Lower leg skin (tissue), 4 donors: ENCODE results near the gene EIF1AX. TPM values are rescaled to one million over a fixed set of nuclear protein-coding genes. Genes with fewer than 3 reads are reported as not detected.
"Not testable (repeated sequence)": the region's sequence is repeated elsewhere in the genome, so short reads cannot be mapped to it uniquely, and the experiment has no call there.

Experiments used
- DNase-seq, 2 donors: peaks; one replicate each; pipeline ENCODE4 v3.0.0-alpha.2; 2019; ENCODE audit warnings: low spot score in 2 of 2
- H3K4me3 ChIP-seq: fragments of 200-600 bp; sonication (generic); 2 replicates; pipeline ENCODE4 v1.5.1; 2017; ENCODE audit warnings: mild to moderate bottlenecking, low read depth; ENCODE audit not compliant: poor library complexity, severe bottlenecking
- CTCF ChIP-seq, 3 donors: fragments of 450-650 bp; IDR thresholded peaks; one replicate each; pipeline ENCODE4 v1.5.1; 2016; ENCODE audit warnings: antibody characterized with exemption in 3 of 3, mild to moderate bottlenecking in 3 of 3, moderate library complexity in 2 of 3
- POLR2A ChIP-seq, 2 donors: fragments of 450-650 bp; IDR thresholded peaks; one replicate each; pipeline ENCODE4 v1.6.1; 2016 to 2017; ENCODE audit warnings: antibody characterized with exemption in 2 of 2, mild to moderate bottlenecking in 1 of 2, moderate library complexity in 1 of 2
- WGBS, 2 donors: methylation state at CpG; one replicate each; pipeline ENCODE4 v1.1.5; 2018; 5-methylcytosine and 5-hydroxymethylcytosine counted together
- intact Hi-C: fragments of 100-400 bp; cut with DNase I; formaldehyde crosslinking; loops from one replicate; pipeline ENCODE4 v1.15.0; 2023; ENCODE audit warnings: low total_unique reads
- total RNA-seq, 4 donors: library from RNA; depleted of rRNA; stranded (reverse); fragments of >200 nt; gene quantifications; one replicate each; pipeline ENCODE4 v1.1.0, GENCODE V29; 2016

Gene EIF1AX
- total RNA-seq, 4 donors from 2014 or later = 40.3 to 50.9 (median 46.8) TPM

- TF ChIP-seq CTCF (IDR thresholded peaks at IDR 0.05) (no peak), POLR2A (IDR thresholded peaks at IDR 0.05) (no peak)
- no peak for DNase-seq
- intact Hi-C loops = no loop called here
- H3K4me3 ChIP-seq = no peak overlapping the region
- WGBS, 2 donors = 86 to 96% methylated on average over 3 of the region's 3 CpGs
These were observed 30.2 kb upstream of the EIF1AX start for GRCh38 chrX:20171887-20172286.

GRCh38 chrX:20162516-20162915 is 20.9 kb upstream of the EIF1AX start:
- DNase-seq, H3K4me3 ChIP-seq, intact Hi-C loops: not testable (repeated sequence)

- no peak for DNase-seq
- H3K4me3 ChIP-seq = no peak overlapping the region
- no peak for TF ChIP-seq POLR2A (IDR thresholded peaks at IDR 0.05)
- TF ChIP-seq CTCF (IDR thresholded peaks at IDR 0.05) = no peak
- 72 to 82% methylated on average over 4 of the region's 4 CpGs for WGBS, 2 donors
- intact Hi-C loops = no loop called here
These were observed 18.3 kb upstream of the EIF1AX start for GRCh38 chrX:20159797-20160385.

- no peak overlapping the region for H3K4me3 ChIP-seq
- DNase-seq = no peak
- TF ChIP-seq CTCF (IDR thresholded peaks at IDR 0.05) (no peak), POLR2A (IDR thresholded peaks at IDR 0.05) (no peak)
- intact Hi-C loops = no loop called here
- WGBS, 2 donors = 94 to 98% methylated on average over 3 of the region's 3 CpGs
These were observed 10.1 kb upstream of the EIF1AX start for GRCh38 chrX:20151689-20152088.

GRCh38 chrX:20149326-20149725 is 7.7 kb upstream of the EIF1AX start:
- 86 to 90% methylated on average over 2 of the region's 2 CpGs for WGBS, 2 donors
- intact Hi-C loops = no loop called here
- TF ChIP-seq POLR2A (IDR thresholded peaks at IDR 0.05) = no peak
- no peak for TF ChIP-seq CTCF (IDR thresholded peaks at IDR 0.05)

GRCh38 chrX:20147561-20147960 is 5.9 kb upstream of the EIF1AX start:
- DNase-seq = no peak
- 75 to 77% methylated on average over 1 of the region's 1 CpG for WGBS, 2 donors
- H3K4me3 ChIP-seq = no peak overlapping the region
- intact Hi-C loops = no loop called here
- TF ChIP-seq POLR2A (IDR thresholded peaks at IDR 0.05) = no peak
- TF ChIP-seq CTCF (IDR thresholded peaks at IDR 0.05) = no peak

More at GRCh38 chrX:20149326-20149725, 7.7 kb upstream of the EIF1AX start:
- H3K4me3 ChIP-seq = no peak overlapping the region
- no peak for DNase-seq
